HCT116 (cell line): Measurements from ENCODE around the gene DTD1.

ENCODE experiments used
- ATF3 ChIP-seq: IDR thresholded peaks from 2 replicates; pipeline ENCODE4 v1.6.1; 2012
- CTCF ChIP-seq, 3 experiments: fragments of 200-600 bp in 1 of 3; sonication (generic) in 1 of 3; IDR thresholded peaks in 2 of 3; conservative IDR thresholded peaks in 1 of 3; 2 replicates each; pipeline ENCODE4 v1.5.1; 2012 to 2017; ENCODE audit warnings: low read depth in 2 of 3, low read length in 2 of 3, antibody characterized with exemption in 1 of 3, borderline replicate concordance in 1 of 3, control low read depth in 1 of 3, mild to moderate bottlenecking in 1 of 3, mixed read lengths in 1 of 3, mixed run types in 1 of 3, moderate library complexity in 1 of 3; ENCODE audit not compliant: insufficient read depth in 1 of 3
- EZH2 ChIP-seq: fragments of 200-600 bp; sonication (generic); IDR thresholded peaks from 2 replicates; pipeline ENCODE4 v1.6.1; 2017; ENCODE audit warnings: antibody characterized with exemption, mixed run types
- EZH2phosphoT487 ChIP-seq: fragments of 200-600 bp; IDR thresholded peaks from 2 replicates; pipeline ENCODE4 v1.6.1; 2018; ENCODE audit warnings: antibody characterized with exemption, borderline replicate concordance
- POLR2A ChIP-seq: IDR thresholded peaks from 2 replicates; pipeline ENCODE4 v1.7.0; 2011; ENCODE audit warnings: borderline replicate concordance; ENCODE audit not compliant: insufficient read depth, insufficient read length; ENCODE audit errors: extremely low read depth
- POLR2AphosphoS5 ChIP-seq: IDR thresholded peaks from 2 replicates; pipeline ENCODE4 v1.6.1; 2011; ENCODE audit warnings: mild to moderate bottlenecking, low read depth, low read length, moderate library complexity
- RAD21 ChIP-seq: IDR thresholded peaks from 2 replicates; pipeline ENCODE4 v1.6.1; 2012; ENCODE audit warnings: low read depth, mild to moderate bottlenecking
- REST ChIP-seq: IDR thresholded peaks from 2 replicates; pipeline ENCODE4 v1.6.1; 2012; ENCODE audit warnings: low read depth

GRCh38 chr20:18788021-18788420, 200.2 kb downstream of the DTD1 start:
- TF ChIP-seq CTCF (IDR thresholded peaks at IDR 0.05 in 2 of 3, conservative IDR thresholded peaks at IDR 0.05 in 1 of 3; ENCODE audit: borderline replicate concordance in 1 of 3, insufficient read depth in 1 of 3, low read depth in 2 of 3, low read length in 2 of 3) (no peak), EZH2phosphoT487 (no peak), POLR2AphosphoS5 (no peak), POLR2A (no peak), EZH2 (no peak), ATF3 (no peak), REST (no peak), RAD21 (no peak)
